GM23338 (cell line): ENCODE results near the gene UBE3A. TPM values are rescaled to one million over a fixed set of nuclear protein-coding genes. Genes with fewer than 3 reads are reported as not detected.

Experiments used
- ATAC-seq: fragments of 200-7000 bp; cut with Tn5 transposase; 3 replicates; pipeline ENCODE4 v1.9.1; 2020
- DNase-seq: peaks from one replicate; pipeline ENCODE4 v3.0.0-alpha.2; 2015; ENCODE audit warnings: low spot score
- H2AFZ ChIP-seq: fragments of 200-600 bp; sonication (generic); 2 replicates; pipeline ENCODE4 v1.8.0; 2016; ENCODE audit warnings: antibody characterized with exemption, mild to moderate bottlenecking, moderate library complexity
- H3F3A ChIP-seq: fragments of 200-600 bp; sonication (generic); replicated peaks from 2 replicates; pipeline ENCODE4 v1.8.0; 2017; ENCODE audit warnings: antibody characterized with exemption, mixed run types, low read depth
- H3K27ac ChIP-seq: fragments of 200-600 bp; sonication (generic); 2 replicates; pipeline ENCODE4 v1.6.1; 2016; ENCODE audit warnings: low read depth
- H3K27me3 ChIP-seq: fragments of 200-600 bp; sonication (generic); 2 replicates; pipeline ENCODE4 v1.8.0; 2016; ENCODE audit warnings: mild to moderate bottlenecking, mixed run types, moderate library complexity; ENCODE audit not compliant: insufficient read depth
- H3K36me3 ChIP-seq: fragments of 200-600 bp; sonication (generic); 2 replicates; pipeline ENCODE4 v1.8.0; 2016; ENCODE audit warnings: mild to moderate bottlenecking; ENCODE audit not compliant: insufficient read depth
- H3K4me1 ChIP-seq: fragments of 200-600 bp; sonication (generic); 2 replicates; pipeline ENCODE4 v1.8.0; 2016; ENCODE audit warnings: mild to moderate bottlenecking, moderate library complexity; ENCODE audit not compliant: insufficient read depth
- H3K4me2 ChIP-seq: fragments of 200-600 bp; sonication (generic); 2 replicates; pipeline ENCODE4 v1.7.1; 2017; ENCODE audit warnings: mixed run types
- H3K4me3 ChIP-seq: fragments of 200-600 bp; sonication (generic); 2 replicates; pipeline ENCODE4 v1.6.1; 2016; ENCODE audit warnings: mixed run types
- H3K79me2 ChIP-seq: fragments of 200-600 bp; sonication (generic); replicated peaks from 2 replicates; pipeline ENCODE4 v1.8.0; 2017; ENCODE audit warnings: mild to moderate bottlenecking; ENCODE audit not compliant: insufficient read depth
- H3K9me2 ChIP-seq: fragments of 200-600 bp; sonication (generic); 2 replicates; pipeline ENCODE4 v1.8.0; 2017; ENCODE audit not compliant: insufficient read depth
- H4K20me1 ChIP-seq: fragments of 200-600 bp; sonication (generic); replicated peaks from 2 replicates; pipeline ENCODE4 v1.8.0; 2017; ENCODE audit warnings: mild to moderate bottlenecking; ENCODE audit not compliant: insufficient read depth
- H3K27ac Mint-ChIP-seq: 2 replicates; pipeline ENCODE4 v1.8.0; 2020; ENCODE audit warnings: inconsistent platforms, mild to moderate bottlenecking, moderate library complexity, mixed read lengths
- H3K27me3 Mint-ChIP-seq: 3 replicates; pipeline ENCODE4 v1.8.0; 2022; ENCODE audit warnings: low read depth, mild to moderate bottlenecking, moderate library complexity, mixed read lengths, inconsistent platforms; ENCODE audit not compliant: insufficient read depth, poor library complexity
- H3K36me3 Mint-ChIP-seq: 3 replicates; pipeline ENCODE4 v1.8.0; 2021; ENCODE audit warnings: low read depth, mild to moderate bottlenecking, inconsistent platforms, moderate library complexity, mixed read lengths
- H3K4me1 Mint-ChIP-seq: 3 replicates; pipeline ENCODE4 v1.8.0; 2020; ENCODE audit warnings: mild to moderate bottlenecking, inconsistent platforms, mixed read lengths
- H3K4me3 Mint-ChIP-seq: 3 replicates; pipeline ENCODE4 v1.8.0; 2021; ENCODE audit warnings: moderate library complexity, mild to moderate bottlenecking, inconsistent platforms, mixed read lengths
- H3K9me3 Mint-ChIP-seq: 3 replicates; pipeline ENCODE4 v1.8.0; 2020; ENCODE audit warnings: moderate library complexity, mild to moderate bottlenecking, inconsistent platforms, mixed read lengths
- CTCF ChIP-seq, 2 experiments: fragments of 200-600 bp in 1 of 2; sonication (generic) in 1 of 2; conservative IDR thresholded peaks; 2 replicates each; pipeline versions ENCODE4 v1.5.1 to v1.6.1; 2016 to 2017; ENCODE audit warnings: antibody characterized with exemption in 2 of 2, low read depth in 2 of 2, mild to moderate bottlenecking in 2 of 2, moderate library complexity in 1 of 2
- EZH2 ChIP-seq: fragments of 200-600 bp; sonication (generic); IDR thresholded peaks from one replicate; pipeline ENCODE4 v1.8.0; 2017; ENCODE audit warnings: antibody characterized with exemption, mild to moderate bottlenecking, low read depth; ENCODE audit not compliant: unreplicated experiment
- JUNB ChIP-seq: IDR thresholded peaks from one replicate; pipeline ENCODE4 v1.6.1; 2016; ENCODE audit warnings: antibody characterized with exemption; ENCODE audit not compliant: unreplicated experiment
- STAT1 ChIP-seq: IDR thresholded peaks from one replicate; pipeline ENCODE4 v1.6.1; 2016; ENCODE audit warnings: antibody characterized with exemption; ENCODE audit not compliant: unreplicated experiment
- ZNF114 ChIP-seq: fragments of 250-450 bp; sonication (Bioruptor Pico); IDR thresholded peaks from 2 replicates; pipeline ENCODE4 v1.5.0; 2020; ENCODE audit warnings: mild to moderate bottlenecking, moderate library complexity
- ZNF331 ChIP-seq: fragments of 250-450 bp; sonication (Bioruptor Pico); IDR thresholded peaks from 2 replicates; pipeline ENCODE4 v1.5.0; 2020; ENCODE audit warnings: low read depth, mild to moderate bottlenecking, moderate library complexity
- ZNF462 ChIP-seq: fragments of 250-450 bp; sonication (Bioruptor Pico); IDR thresholded peaks from 2 replicates; pipeline ENCODE4 v1.5.0; 2020; ENCODE audit warnings: mild to moderate bottlenecking, moderate library complexity
- polyA plus RNA-seq: library from polyadenylated mRNA; unstranded; fragments of >200 nt; fragmentation: Nextera tagmentation; extraction: Ambion mirVana; gene quantifications from 2 replicates; pipeline ENCODE4 v1.2.1, GENCODE V29; 2016
- total RNA-seq: library from RNA; depleted of rRNA; stranded (reverse); fragments of >200 nt; shearing (Covaris generic); gene quantifications from 2 replicates; pipeline ENCODE4 v1.2.3, GENCODE V29; 2014
- TF ChIP-seq, protein P1 (sequence below): IDR thresholded peaks from one replicate; pipeline ENCODE4 v1.6.1; 2018; ENCODE audit warnings: antibody characterized with exemption; ENCODE audit not compliant: unreplicated experiment
- TF ChIP-seq, protein P2 (sequence below): IDR thresholded peaks from 2 replicates; pipeline ENCODE4 v1.6.1; 2016; ENCODE audit warnings: antibody characterized with exemption

Gene UBE3A
- total and polyA plus RNA-seq, 2 experiments from 2014 or later: 96.1 to 150 TPM

DNA sequence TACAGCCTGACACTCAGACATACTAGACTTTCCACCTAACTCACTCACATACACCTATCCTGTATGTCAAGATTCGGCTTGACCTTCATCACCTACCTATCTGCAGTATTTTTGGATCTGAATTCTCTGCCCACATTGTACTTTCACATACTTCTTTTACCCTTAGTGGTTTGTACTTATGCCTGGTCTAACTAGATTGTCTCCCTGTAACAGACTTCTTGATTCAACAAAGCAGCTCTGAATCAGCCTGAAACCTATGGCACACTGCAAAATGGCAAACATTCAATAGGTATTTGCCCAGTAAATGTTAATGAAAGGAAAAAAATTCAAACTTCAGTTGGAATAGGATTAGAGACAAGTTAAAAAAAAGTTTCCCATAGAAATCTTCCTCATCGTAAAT is 106.5 kb downstream of the UBE3A start:
- Mint-ChIP-seq H3K4me3 (no peak overlapping the region), H3K27me3 (peaks cover 10% of the 10 kb centered on the region), H3K36me3 (peaks cover 33% of the 10 kb centered on the region), H3K9me3 (peaks cover 3% of the 10 kb centered on the region; the same call in 2 of the 3 replicates), H3K27ac (no peak overlapping the region), H3K4me1 (peaks cover 18% of the 10 kb centered on the region)
- H3K36me3 ChIP-seq: no peaks in the 10 kb centered on the region
- no peaks in the 10 kb centered on the region; the same call in 1 of the 2 replicates for H4K20me1 ChIP-seq
- DNase-seq: no peak
- no peaks in the 10 kb centered on the region for H3K79me2 ChIP-seq
- no peaks in the 10 kb centered on the region for H3K27me3 ChIP-seq
- H2AFZ ChIP-seq: no peak overlapping the region
- H3K4me3 ChIP-seq: no peak overlapping the region
- 0 out of 2 replicates have a peak, but pooled peaks cover 2% of the 10 kb centered on the region for H3K9me2 ChIP-seq
- TF ChIP-seq ZNF462 (CRISPR knock-in tag) (no peak), STAT1 (no peak), CTCF (conservative IDR thresholded peaks at IDR 0.05; ENCODE audit: low read depth in 2 of 2) (no peak), ZNF114 (CRISPR knock-in tag) (no peak), JUNB (no peak), EZH2 (no peak), ZNF331 (CRISPR knock-in tag) (no peak)
- TF ChIP-seq, protein P1, sequence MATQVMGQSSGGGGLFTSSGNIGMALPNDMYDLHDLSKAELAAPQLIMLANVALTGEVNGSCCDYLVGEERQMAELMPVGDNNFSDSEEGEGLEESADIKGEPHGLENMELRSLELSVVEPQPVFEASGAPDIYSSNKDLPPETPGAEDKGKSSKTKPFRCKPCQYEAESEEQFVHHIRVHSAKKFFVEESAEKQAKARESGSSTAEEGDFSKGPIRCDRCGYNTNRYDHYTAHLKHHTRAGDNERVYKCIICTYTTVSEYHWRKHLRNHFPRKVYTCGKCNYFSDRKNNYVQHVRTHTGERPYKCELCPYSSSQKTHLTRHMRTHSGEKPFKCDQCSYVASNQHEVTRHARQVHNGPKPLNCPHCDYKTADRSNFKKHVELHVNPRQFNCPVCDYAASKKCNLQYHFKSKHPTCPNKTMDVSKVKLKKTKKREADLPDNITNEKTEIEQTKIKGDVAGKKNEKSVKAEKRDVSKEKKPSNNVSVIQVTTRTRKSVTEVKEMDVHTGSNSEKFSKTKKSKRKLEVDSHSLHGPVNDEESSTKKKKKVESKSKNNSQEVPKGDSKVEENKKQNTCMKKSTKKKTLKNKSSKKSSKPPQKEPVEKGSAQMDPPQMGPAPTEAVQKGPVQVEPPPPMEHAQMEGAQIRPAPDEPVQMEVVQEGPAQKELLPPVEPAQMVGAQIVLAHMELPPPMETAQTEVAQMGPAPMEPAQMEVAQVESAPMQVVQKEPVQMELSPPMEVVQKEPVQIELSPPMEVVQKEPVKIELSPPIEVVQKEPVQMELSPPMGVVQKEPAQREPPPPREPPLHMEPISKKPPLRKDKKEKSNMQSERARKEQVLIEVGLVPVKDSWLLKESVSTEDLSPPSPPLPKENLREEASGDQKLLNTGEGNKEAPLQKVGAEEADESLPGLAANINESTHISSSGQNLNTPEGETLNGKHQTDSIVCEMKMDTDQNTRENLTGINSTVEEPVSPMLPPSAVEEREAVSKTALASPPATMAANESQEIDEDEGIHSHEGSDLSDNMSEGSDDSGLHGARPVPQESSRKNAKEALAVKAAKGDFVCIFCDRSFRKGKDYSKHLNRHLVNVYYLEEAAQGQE: no peak
- TF ChIP-seq, protein P2, sequence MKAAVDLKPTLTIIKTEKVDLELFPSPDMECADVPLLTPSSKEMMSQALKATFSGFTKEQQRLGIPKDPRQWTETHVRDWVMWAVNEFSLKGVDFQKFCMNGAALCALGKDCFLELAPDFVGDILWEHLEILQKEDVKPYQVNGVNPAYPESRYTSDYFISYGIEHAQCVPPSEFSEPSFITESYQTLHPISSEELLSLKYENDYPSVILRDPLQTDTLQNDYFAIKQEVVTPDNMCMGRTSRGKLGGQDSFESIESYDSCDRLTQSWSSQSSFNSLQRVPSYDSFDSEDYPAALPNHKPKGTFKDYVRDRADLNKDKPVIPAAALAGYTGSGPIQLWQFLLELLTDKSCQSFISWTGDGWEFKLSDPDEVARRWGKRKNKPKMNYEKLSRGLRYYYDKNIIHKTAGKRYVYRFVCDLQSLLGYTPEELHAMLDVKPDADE: no peak
- peaks cover 13% of the 10 kb centered on the region for H3K4me1 ChIP-seq
- ATAC-seq: no peak
- no peak overlapping the region for H3K4me2 ChIP-seq
- no peaks in the 10 kb centered on the region for H3F3A ChIP-seq
- H3K27ac ChIP-seq: no peak overlapping the region
